Fibroblast of upper back skin (primary cell): Measurements from ENCODE around the gene SYNGAP1.
"Not testable (repeated sequence)": the region's sequence is repeated elsewhere in the genome, so short reads cannot be mapped to it uniquely, and the experiment has no call there.

ENCODE experiments used
- DNase-seq: peaks from one replicate; pipeline ENCODE4 v3.0.0-alpha.2; 2013

SYNGAP1 gene

GRCh38 chr6:33483678-33484077, 63.8 kb downstream of the SYNGAP1 start:
- no peak for DNase-seq

DNA sequence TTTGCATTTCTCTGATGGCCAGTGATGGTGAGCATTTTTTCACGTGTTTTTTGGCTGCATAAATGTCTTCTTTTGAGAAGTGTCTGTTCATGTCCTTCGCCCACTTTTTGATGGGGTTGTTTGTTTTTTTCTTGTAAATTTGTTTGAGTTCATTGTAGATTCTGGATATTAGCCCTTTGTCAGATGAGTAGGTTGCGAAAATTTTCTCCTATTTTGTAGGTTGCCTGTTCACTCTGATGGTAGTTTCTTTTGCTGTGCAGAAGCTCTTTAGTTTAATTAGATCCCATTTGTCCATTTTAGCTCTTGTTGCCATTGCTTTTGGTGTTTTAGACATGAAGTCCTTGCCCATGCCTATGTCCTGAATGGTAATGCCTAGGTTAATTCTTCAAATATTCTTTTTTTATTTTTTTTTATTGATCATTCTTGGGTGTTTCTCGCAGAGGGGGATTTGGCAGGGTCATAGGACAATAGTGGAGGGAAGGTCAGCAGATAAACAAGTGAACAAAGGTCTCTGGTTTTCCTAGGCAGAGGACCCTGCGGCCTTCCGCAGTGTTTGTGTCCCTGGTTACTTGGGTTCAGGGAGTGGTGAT, 64.9 kb downstream of the SYNGAP1 start:
- DNase-seq = not testable (repeated sequence)

DNA sequence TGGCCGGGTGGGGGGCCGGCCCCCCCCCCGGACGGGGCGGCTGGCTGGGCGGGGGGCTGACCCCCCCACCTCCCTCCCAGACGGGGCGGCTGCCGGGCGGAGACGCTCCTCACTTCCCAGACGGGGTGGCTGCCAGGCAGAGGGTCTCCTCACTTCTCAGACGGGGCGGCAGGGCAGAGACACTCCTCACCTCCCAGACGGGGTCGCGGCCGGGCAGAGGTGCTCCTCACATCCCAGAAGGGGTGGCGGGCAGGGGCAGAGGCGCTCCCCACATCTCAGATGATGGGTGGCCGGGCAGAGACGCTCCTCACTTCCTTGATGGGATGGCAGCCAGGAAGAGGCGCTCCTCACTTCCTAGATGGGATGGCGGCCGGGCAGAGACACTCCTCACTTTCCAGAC, 65.8 kb downstream of the SYNGAP1 start:
- DNase-seq = not testable (repeated sequence)

DNA sequence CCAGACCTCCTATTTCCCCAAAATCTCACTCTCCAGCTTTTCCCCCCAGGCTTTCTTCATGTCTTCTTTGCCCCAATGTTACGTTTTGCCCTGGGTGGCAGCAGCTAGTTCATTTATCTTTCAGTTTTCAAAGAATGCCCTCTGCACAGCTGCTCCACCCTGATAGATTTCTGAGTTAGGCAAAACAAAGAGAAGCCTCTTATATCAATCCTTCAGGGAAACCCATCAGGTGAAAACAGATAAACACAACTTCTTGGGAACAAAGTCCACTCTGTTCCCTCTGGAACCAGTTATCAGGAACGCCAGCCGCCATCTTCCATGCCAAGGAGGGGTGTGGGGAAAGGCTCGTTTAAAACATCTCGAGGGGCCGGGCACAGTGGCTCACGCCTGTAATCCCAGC, 68.5 kb downstream of the SYNGAP1 start:
- no peak for DNase-seq

DNA sequence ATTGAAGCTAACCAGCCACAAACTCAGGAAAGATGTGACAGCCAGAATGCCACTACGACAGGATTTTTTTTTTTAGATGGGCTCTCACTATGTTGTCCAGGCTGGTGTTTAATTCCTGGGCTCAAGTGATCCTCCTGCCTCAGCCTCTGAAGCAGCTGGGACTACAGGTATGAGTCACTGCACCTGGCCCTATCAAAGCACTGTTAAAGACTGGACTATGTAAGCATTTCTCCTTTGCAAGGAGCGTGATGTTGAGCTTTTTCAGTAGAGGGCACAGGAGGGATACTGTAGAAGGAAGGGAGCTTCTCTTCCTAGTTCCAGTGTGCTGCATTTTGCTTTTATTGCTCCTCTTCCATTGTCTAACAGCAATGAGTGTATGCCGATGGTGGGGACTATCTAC, 70.3 kb downstream of the SYNGAP1 start:
- DNase-seq = no peak

DNA sequence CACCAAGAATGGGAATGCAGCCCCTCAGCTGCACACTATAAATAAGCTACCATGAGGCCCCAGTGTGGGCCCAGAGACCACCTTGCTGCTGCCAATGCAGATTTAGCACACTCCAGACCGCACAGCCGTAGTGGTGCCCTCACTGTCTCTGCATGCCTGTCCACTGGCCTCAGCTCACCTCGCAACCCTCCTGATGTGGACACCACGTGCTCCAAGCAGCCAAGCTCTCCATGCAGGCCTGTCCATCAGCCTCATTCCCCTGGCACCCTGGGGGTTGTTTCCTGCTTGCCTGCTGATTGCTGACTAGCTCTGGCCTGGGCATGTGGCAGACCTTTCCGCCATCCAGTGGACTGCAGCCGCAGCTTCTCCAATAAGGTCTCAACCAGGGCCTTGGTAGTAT, 70.8 kb downstream of the SYNGAP1 start:
- DNase-seq = no peak

- no peak for DNase-seq
Observed at GRCh38 chr6:33492093-33492492, 72.2 kb downstream of the SYNGAP1 start.

GRCh38 chr6:33497157-33497556, 77.3 kb downstream of the SYNGAP1 start:
- no peak for DNase-seq

DNA sequence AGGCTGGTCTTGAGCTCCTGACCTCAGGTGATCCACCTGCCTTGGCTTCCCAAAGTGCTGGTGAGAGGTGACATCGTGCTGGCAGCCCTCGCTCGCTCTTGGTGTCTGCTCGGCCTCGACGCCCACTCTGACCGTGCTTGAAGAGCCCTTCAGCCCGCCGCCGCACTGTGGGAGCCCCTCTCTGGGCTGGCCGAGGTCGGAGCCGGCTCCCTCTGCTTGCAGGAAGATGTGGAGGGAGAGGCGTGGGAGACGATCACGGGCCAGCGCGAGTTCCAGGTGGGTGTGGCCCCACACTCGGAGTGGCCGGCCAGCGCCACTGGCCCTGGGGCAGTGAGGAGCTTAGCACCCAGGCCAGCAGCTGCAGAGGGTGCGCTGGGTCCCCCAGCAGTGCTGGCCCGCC, 82.6 kb downstream of the SYNGAP1 start:
- no peak for DNase-seq

GRCh38 chr6:33504486-33504885, 84.6 kb downstream of the SYNGAP1 start:
- no peak for DNase-seq
